Loucy (cell line): Measurements from ENCODE around the gene AADAT.

ENCODE experiments used
- EZH2phosphoT487 ChIP-seq: fragments of 200-600 bp; IDR thresholded peaks from 2 replicates; pipeline ENCODE4 v1.6.1; 2018; ENCODE audit warnings: antibody characterized with exemption, mild to moderate bottlenecking, moderate library complexity, borderline replicate concordance
- TF ChIP-seq, protein P1 (sequence below): fragments of 200-600 bp; sonication (generic); conservative IDR thresholded peaks from 2 replicates; pipeline ENCODE4 v1.5.1; 2014; ENCODE audit warnings: mild to moderate bottlenecking, antibody characterized with exemption, low read length

GRCh38 chr4:170124406-170124805, 34.6 kb upstream of the AADAT start:
- TF ChIP-seq, protein P1, sequence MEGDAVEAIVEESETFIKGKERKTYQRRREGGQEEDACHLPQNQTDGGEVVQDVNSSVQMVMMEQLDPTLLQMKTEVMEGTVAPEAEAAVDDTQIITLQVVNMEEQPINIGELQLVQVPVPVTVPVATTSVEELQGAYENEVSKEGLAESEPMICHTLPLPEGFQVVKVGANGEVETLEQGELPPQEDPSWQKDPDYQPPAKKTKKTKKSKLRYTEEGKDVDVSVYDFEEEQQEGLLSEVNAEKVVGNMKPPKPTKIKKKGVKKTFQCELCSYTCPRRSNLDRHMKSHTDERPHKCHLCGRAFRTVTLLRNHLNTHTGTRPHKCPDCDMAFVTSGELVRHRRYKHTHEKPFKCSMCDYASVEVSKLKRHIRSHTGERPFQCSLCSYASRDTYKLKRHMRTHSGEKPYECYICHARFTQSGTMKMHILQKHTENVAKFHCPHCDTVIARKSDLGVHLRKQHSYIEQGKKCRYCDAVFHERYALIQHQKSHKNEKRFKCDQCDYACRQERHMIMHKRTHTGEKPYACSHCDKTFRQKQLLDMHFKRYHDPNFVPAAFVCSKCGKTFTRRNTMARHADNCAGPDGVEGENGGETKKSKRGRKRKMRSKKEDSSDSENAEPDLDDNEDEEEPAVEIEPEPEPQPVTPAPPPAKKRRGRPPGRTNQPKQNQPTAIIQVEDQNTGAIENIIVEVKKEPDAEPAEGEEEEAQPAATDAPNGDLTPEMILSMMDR: no peak
- TF ChIP-seq EZH2phosphoT487: no peak
